A549 (cell line): Measurements from ENCODE around the gene DAB2IP. TPM values are rescaled to one million over a fixed set of nuclear protein-coding genes. Genes with fewer than 3 reads are reported as not detected.

ENCODE experiments used
- ATAC-seq, 2 experiments: fragments of 200-7000 bp in 1 of 2; fragments of >200 bp in 1 of 2; cut with Nextera tagmentation in 1 of 2; cut with Tn5 transposase in 1 of 2; 3 replicates each; pipeline versions ENCODE4 v1.8.0 to v1.9.1; 2018 to 2020; ENCODE audit warnings: mild to moderate bottlenecking in 1 of 2, moderate library complexity in 1 of 2
- CTCF ChIA-PET: fragments of 300-600 bp; sonication (Branson Sonifier 250); formaldehyde crosslinking; extraction: SDS; loops from one replicate; lab custom pipeline; 2021; ENCODE audit warnings: antibody characterized with exemption, inconsistent platforms; lab: Yijun Ruan, JAX
- POLR2A ChIA-PET: fragments of 350-600 bp; formaldehyde crosslinking; extraction: SDS; loops from one replicate; lab custom pipeline; 2021; ENCODE audit warnings: antibody characterized with exemption, inconsistent platforms; lab: Yijun Ruan, JAX
- DNase-seq, 2 experiments: peaks; one replicate each; pipeline versions ENCODE4 v3.0.0 to v3.0.0-alpha.2; 2011 to 2016; ENCODE audit warnings: low read depth in 1 of 2, low spot score in 1 of 2
- FAIRE-seq: peaks from 2 replicates; lab custom pipeline; 2011; peaks lifted over from hg19 to GRCh38; lab: Jason Lieb, UNC
- H3K27ac ChIP-seq, 2 experiments: fragments of >200 bp; sonication (Bioruptor Twin); formaldehyde crosslinking; 3 replicates each; pipeline ENCODE4 v1.5.1; 2016 to 2017
- H3K4me1 ChIP-seq: fragments of >200 bp; sonication (Bioruptor Twin); formaldehyde crosslinking; 3 replicates; pipeline ENCODE4 v1.6.1; 2016
- H3K4me2 ChIP-seq: fragments of >200 bp; sonication (Bioruptor Twin); formaldehyde crosslinking; 3 replicates; pipeline ENCODE4 v1.6.1; 2016
- H3K4me3 ChIP-seq: fragments of >200 bp; sonication (Bioruptor Twin); formaldehyde crosslinking; 3 replicates; pipeline ENCODE4 v1.5.1; 2016
- H3K9me3 ChIP-seq: fragments of >200 bp; sonication (Bioruptor Twin); formaldehyde crosslinking; 3 replicates; pipeline ENCODE4 v1.6.1; 2016
- CBX2 ChIP-seq: fragments of 200-600 bp; sonication (generic); IDR thresholded peaks from 2 replicates; pipeline ENCODE4 v1.6.1; 2016; ENCODE audit warnings: low read depth, mild to moderate bottlenecking, borderline replicate concordance
- CHD2 ChIP-seq: fragments of 150-350 bp; IDR thresholded peaks from 2 replicates; pipeline ENCODE4 v1.6.1; 2014; ENCODE audit warnings: low read length; ENCODE audit not compliant: partially characterized antibody
- CHD4 ChIP-seq: fragments of 200-600 bp; sonication (generic); IDR thresholded peaks from 2 replicates; pipeline ENCODE4 v1.6.1; 2016; ENCODE audit warnings: antibody characterized with exemption, mild to moderate bottlenecking, borderline replicate concordance
- EHF ChIP-seq: fragments of 250-450 bp; sonication (Bioruptor Pico); IDR thresholded peaks from 2 replicates; pipeline ENCODE4 v1.5.0; 2020; ENCODE audit warnings: mild to moderate bottlenecking
- EP300 ChIP-seq, 2 experiments: fragments of >200 bp; sonication (Bioruptor Twin); formaldehyde crosslinking; IDR thresholded peaks; 2 replicates in 1 of 2; 3 replicates in 1 of 2; pipeline ENCODE4 v1.6.1; 2016 to 2017
- ESRRA ChIP-seq: fragments of 150-350 bp; IDR thresholded peaks from 2 replicates; pipeline ENCODE4 v1.6.1; 2014; ENCODE audit warnings: mild to moderate bottlenecking, low read length, borderline replicate concordance
- FOSB ChIP-seq: fragments of 250-450 bp; sonication (Bioruptor Pico); IDR thresholded peaks from 2 replicates; pipeline ENCODE4 v1.5.0; 2020; ENCODE audit warnings: mild to moderate bottlenecking, moderate library complexity
- FOSL2 ChIP-seq, 2 experiments: fragments of 450-650 bp in 1 of 2; fragments of >200 bp in 1 of 2; sonication (Bioruptor Twin) in 1 of 2; formaldehyde crosslinking; IDR thresholded peaks; 2 replicates each; pipeline versions ENCODE4 v1.5.0 to v1.6.1; 2016 to 2020; ENCODE audit warnings: mild to moderate bottlenecking in 1 of 2, moderate library complexity in 1 of 2
- HOXA7 ChIP-seq: fragments of 250-450 bp; sonication (Bioruptor Pico); IDR thresholded peaks from 2 replicates; pipeline ENCODE4 v1.5.0; 2020; ENCODE audit warnings: mild to moderate bottlenecking, moderate library complexity
- KDM5A ChIP-seq: fragments of 200-600 bp; sonication (generic); IDR thresholded peaks from 2 replicates; pipeline ENCODE4 v1.6.1; 2016; ENCODE audit warnings: antibody characterized with exemption, mild to moderate bottlenecking
- MAFK ChIP-seq: fragments of 450-650 bp; IDR thresholded peaks from 2 replicates; pipeline ENCODE4 v1.6.1; 2014; ENCODE audit not compliant: partially characterized antibody
- MAZ ChIP-seq: fragments of 150-350 bp; IDR thresholded peaks from 2 replicates; pipeline ENCODE4 v1.6.1; 2014; ENCODE audit warnings: antibody characterized with exemption, low read depth, low read length, borderline replicate concordance
- MYC ChIP-seq: IDR thresholded peaks from 2 replicates; pipeline ENCODE4 v1.6.1; 2012; ENCODE audit warnings: mild to moderate bottlenecking, inconsistent platforms, low read length, improper control_type of control experiment, borderline replicate concordance
- NFE2L2 ChIP-seq: fragments of 150-350 bp; conservative IDR thresholded peaks from 2 replicates; pipeline ENCODE4 v1.6.1; 2014; ENCODE audit warnings: low read length
- PHF8 ChIP-seq: fragments of 200-600 bp; sonication (generic); IDR thresholded peaks from 2 replicates; pipeline ENCODE4 v1.6.1; 2016; ENCODE audit warnings: low read depth, mild to moderate bottlenecking, antibody characterized with exemption, moderate library complexity, borderline replicate concordance
- POLR2A ChIP-seq: IDR thresholded peaks from 2 replicates; pipeline ENCODE4 v1.6.1; 2012; ENCODE audit warnings: mild to moderate bottlenecking, low read length
- RARB ChIP-seq: fragments of 250-450 bp; sonication (Bioruptor Pico); IDR thresholded peaks from 2 replicates; pipeline ENCODE4 v1.8.0; 2021; ENCODE audit warnings: mild to moderate bottlenecking, moderate library complexity
- RNF2 ChIP-seq: fragments of 200-600 bp; sonication (generic); IDR thresholded peaks from 2 replicates; pipeline ENCODE4 v1.6.1; 2016; ENCODE audit warnings: low read depth, mild to moderate bottlenecking, antibody characterized with exemption, moderate library complexity, borderline replicate concordance
- TP53 ChIP-seq: fragments of 250-450 bp; sonication (Bioruptor Pico); IDR thresholded peaks from 2 replicates; pipeline ENCODE4 v1.5.0; 2021; ENCODE audit warnings: mild to moderate bottlenecking, moderate library complexity
- ZNF302 ChIP-seq: fragments of 250-450 bp; sonication (Bioruptor Pico); IDR thresholded peaks from 2 replicates; pipeline ENCODE4 v1.9.0; 2021; ENCODE audit warnings: inconsistent platforms, mild to moderate bottlenecking, moderate library complexity
- WGBS: methylation state at CpG from one replicate; pipeline ENCODE4 v1.1.6; 2017; ENCODE audit errors: missing lambda C conversion rate; 5-methylcytosine and 5-hydroxymethylcytosine counted together
- polyA plus RNA-seq, 4 experiments: library from polyadenylated mRNA; depleted of rRNA in 3 of 4; stranded (reverse); fragments of >200 nt; fragmentation: RNase III in 1 of 4; extraction: RNeasy Plus Mini Kit Qiagen cat#74134 plus additional on column Dnase treatment in 1 of 4; gene quantifications; 2 replicates in 3 of 4; 3 replicates in 1 of 4; pipeline ENCODE4 v1.2.3, GENCODE V29; 2011 to 2017
- TF ChIP-seq, protein P1 (sequence below): fragments of 450-650 bp; IDR thresholded peaks from 2 replicates; pipeline ENCODE4 v1.6.1; 2014; ENCODE audit warnings: antibody characterized with exemption
- TF ChIP-seq, protein P2 (sequence below): fragments of >200 bp; sonication (Bioruptor Twin); formaldehyde crosslinking; IDR thresholded peaks from 2 replicates; pipeline ENCODE4 v1.6.1; 2016
- TF ChIP-seq, protein P3 (sequence below): IDR thresholded peaks from 2 replicates; pipeline ENCODE4 v1.6.1; 2012
- TF ChIP-seq, protein P4 (sequence below): IDR thresholded peaks from 2 replicates; pipeline ENCODE4 v1.6.1; 2012

Gene DAB2IP
- polyA plus RNA-seq, 2 of the 4 experiments (the other 2 are of a cell fraction): 9.7 to 13.9 TPM

DNA sequence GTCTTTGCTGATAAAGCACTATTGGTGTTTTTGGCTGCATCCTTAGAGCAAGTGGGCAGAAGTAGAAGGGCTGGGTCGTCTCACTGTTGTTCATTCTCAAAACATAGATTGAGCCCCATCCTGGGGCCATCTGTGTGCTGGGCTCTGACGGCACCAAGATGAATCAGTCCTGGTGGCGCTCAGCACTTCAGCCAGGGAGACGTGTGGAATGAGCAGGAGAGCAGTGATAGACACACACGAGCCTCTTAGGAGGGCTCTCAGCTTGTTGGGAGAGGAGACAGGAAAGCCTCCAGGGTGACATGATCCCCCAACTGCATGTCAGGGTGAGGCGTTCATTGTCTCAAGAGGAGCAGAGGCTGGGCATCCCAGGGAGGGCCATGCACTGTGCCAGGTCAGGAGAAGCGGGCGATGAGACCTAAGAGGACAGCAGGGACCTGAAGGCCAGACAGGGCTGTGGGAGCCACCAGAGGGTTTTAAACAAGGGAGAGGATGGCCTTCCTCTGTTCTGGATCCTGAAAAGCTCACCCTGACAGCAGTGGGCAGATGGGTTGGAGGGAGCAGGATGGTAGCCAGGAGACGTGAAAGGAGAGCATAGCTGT, 115.8 kb downstream of the DAB2IP start:
- H3K4me1 ChIP-seq: peaks cover 15% of the 10 kb centered on the region
- ChIA-PET CTCF (no interaction called here), POLR2A (no interaction called here)
- H3K27ac ChIP-seq: no peak overlapping the region
- no peak overlapping the region for H3K4me2 ChIP-seq
- TF ChIP-seq FOSB (CRISPR knock-in tag) (no peak), CHD4 (no peak), HOXA7 (CRISPR knock-in tag) (no peak), MAFK (peak; percentile 23)
- ATAC-seq: no peak
- no peak overlapping the region for H3K4me3 ChIP-seq
- DNase-seq: no peak
- no peak for FAIRE-seq
- WGBS: 82% methylated on average over 9 of the region's 9 CpGs
- H3K9me3 ChIP-seq: no peaks in the 10 kb centered on the region

DNA sequence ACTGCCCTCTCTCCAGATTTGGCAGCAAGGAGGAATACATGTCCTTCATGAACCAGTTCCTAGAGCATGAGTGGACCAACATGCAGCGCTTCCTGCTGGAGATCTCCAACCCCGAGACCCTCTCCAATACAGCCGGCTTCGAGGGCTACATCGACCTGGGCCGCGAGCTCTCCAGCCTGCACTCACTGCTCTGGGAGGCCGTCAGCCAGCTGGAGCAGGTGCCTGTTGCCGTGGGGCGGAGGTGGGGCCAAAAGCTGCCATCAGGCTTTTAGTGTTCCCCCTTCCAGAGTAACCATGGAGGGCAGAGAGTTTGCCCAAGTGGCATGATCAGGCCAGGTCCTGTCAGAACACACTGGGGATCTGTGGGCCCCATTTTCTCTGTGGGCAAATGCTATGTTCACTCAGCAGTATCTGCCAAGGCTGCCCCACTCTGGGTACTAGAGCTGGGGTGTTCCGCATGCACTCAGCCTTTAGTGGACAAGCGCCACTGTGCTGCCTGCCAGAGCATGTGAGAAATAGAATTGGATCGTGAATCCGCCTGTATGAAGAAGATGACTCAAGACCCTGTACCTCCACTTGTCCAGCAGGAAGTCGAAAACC, 117.1 kb downstream of the DAB2IP start:
- TF ChIP-seq POLR2A (no peak), MYC (no peak), TP53 (CRISPR knock-in tag) (no peak), ZNF302 (no peak), PHF8 (no peak), CBX2 (no peak), RNF2 (no peak), ESRRA (no peak), KDM5A (no peak), NFE2L2 (no peak), FOSL2 (IDR thresholded peaks at IDR 0.05) (no peak), FOSL2 (CRISPR knock-in tag; IDR thresholded peaks at IDR 0.05) (no peak), RARB (CRISPR knock-in tag) (no peak)
- TF ChIP-seq, protein P1, sequence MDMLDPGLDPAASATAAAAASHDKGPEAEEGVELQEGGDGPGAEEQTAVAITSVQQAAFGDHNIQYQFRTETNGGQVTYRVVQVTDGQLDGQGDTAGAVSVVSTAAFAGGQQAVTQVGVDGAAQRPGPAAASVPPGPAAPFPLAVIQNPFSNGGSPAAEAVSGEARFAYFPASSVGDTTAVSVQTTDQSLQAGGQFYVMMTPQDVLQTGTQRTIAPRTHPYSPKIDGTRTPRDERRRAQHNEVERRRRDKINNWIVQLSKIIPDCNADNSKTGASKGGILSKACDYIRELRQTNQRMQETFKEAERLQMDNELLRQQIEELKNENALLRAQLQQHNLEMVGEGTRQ: no peak
- TF ChIP-seq, protein P2, sequence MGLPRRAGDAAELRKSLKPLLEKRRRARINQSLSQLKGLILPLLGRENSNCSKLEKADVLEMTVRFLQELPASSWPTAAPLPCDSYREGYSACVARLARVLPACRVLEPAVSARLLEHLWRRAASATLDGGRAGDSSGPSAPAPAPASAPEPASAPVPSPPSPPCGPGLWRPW: no peak
- TF ChIP-seq, protein P3, sequence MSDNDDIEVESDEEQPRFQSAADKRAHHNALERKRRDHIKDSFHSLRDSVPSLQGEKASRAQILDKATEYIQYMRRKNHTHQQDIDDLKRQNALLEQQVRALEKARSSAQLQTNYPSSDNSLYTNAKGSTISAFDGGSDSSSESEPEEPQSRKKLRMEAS: no peak
- TF ChIP-seq, protein P4, sequence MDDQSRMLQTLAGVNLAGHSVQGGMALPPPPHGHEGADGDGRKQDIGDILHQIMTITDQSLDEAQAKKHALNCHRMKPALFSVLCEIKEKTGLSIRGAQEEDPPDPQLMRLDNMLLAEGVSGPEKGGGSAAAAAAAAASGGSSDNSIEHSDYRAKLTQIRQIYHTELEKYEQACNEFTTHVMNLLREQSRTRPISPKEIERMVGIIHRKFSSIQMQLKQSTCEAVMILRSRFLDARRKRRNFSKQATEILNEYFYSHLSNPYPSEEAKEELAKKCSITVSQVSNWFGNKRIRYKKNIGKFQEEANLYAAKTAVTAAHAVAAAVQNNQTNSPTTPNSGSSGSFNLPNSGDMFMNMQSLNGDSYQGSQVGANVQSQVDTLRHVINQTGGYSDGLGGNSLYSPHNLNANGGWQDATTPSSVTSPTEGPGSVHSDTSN: no peak
- WGBS: 94% methylated on average over 15 of the region's 15 CpGs
- ChIA-PET CTCF (no interaction called here), POLR2A (no interaction called here)
- H3K4me2 ChIP-seq: no peak overlapping the region
- DNase-seq (no peak), ATAC-seq (no peak), FAIRE-seq (no peak)
- no peak overlapping the region for H3K27ac ChIP-seq
- H3K4me3 ChIP-seq: no peak overlapping the region
- H3K4me1 ChIP-seq: peaks cover 15% of the 10 kb centered on the region
- no peaks in the 10 kb centered on the region for H3K9me3 ChIP-seq

DNA sequence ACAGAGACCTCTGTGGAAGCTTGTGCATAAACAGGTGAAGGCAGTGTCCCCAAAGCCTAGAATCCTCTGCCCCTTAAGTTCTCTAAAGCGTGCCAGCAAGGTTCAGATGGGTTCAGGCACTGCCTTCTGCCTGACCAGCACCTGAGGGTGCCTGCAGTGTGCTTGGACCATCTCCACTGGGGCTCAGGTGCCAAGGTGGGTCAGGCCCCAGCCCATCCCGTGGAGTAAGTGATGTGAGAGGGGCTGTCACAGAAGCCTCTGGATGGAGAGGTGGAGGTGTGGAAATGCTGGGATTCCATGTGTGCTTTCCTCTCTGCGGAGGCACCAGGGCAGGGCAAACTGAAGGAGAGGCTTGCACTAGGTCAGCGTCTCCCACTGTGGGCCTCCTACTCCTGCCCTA, 118.5 kb downstream of the DAB2IP start:
- Histone ChIP-seq H3K4me2 (no peak overlapping the region), H3K4me3 (no peak overlapping the region), H3K9me3 (no peaks in the 10 kb centered on the region), H3K4me1 (peaks cover 7% of the 10 kb centered on the region), H3K27ac (no peak overlapping the region)
- ChIA-PET POLR2A (interaction anchor here (0.6 kb wide), 1 partner anchor 42 kb away, joined by 4 read pairs; no protein-coding TSS in a partner anchor), CTCF (no interaction called here)
- TF ChIP-seq MAZ: no peak
- no peak for TF ChIP-seq CBX2
- no peak for TF ChIP-seq ZNF302
- no peak for TF ChIP-seq CHD2
- TF ChIP-seq KDM5A: no peak
- no peak for TF ChIP-seq EHF (CRISPR knock-in tag)
- no peak for TF ChIP-seq EP300 (IDR thresholded peaks at IDR 0.05)
- no peak for FAIRE-seq
- no peak for ATAC-seq
- DNase-seq: no peak
- 82% methylated on average over 3 of the region's 4 CpGs for WGBS
